SH-SY5Y (cell line): ENCODE results near the gene LRP1.

Experiments used
- GATA2 ChIP-seq: IDR thresholded peaks from 2 replicates; pipeline ENCODE4 v1.6.1; 2011; ENCODE audit warnings: mild to moderate bottlenecking, low read depth, low read length
- GATA3 ChIP-seq: IDR thresholded peaks from 2 replicates; pipeline ENCODE4 v1.6.1; 2011; ENCODE audit warnings: low read depth, mild to moderate bottlenecking, low read length, moderate library complexity

The LRP1 gene

GRCh38 chr12:57099766-57100165 is 28.5 kb upstream of the LRP1 start:
- no peak for TF ChIP-seq GATA3
- TF ChIP-seq GATA2: no peak

- TF ChIP-seq GATA3 (no peak), GATA2 (no peak)
Observed at GRCh38 chr12:57101892-57102695, 26.2 kb upstream of the LRP1 start.

- TF ChIP-seq GATA2: no peak
- TF ChIP-seq GATA3: no peak
Observed at GRCh38 chr12:57103856-57104255, 24.4 kb upstream of the LRP1 start.

GRCh38 chr12:57104292-57104910 is 23.9 kb upstream of the LRP1 start:
- TF ChIP-seq GATA3 (no peak), GATA2 (no peak)

GRCh38 chr12:57105011-57105753 is 23.1 kb upstream of the LRP1 start:
- no peak for TF ChIP-seq GATA3
- no peak for TF ChIP-seq GATA2

GRCh38 chr12:57106021-57106708 is 22.1 kb upstream of the LRP1 start:
- TF ChIP-seq GATA2 (no peak), GATA3 (no peak)

- TF ChIP-seq GATA2 (no peak), GATA3 (no peak)
Observed at GRCh38 chr12:57107456-57108155, 20.7 kb upstream of the LRP1 start.

DNA sequence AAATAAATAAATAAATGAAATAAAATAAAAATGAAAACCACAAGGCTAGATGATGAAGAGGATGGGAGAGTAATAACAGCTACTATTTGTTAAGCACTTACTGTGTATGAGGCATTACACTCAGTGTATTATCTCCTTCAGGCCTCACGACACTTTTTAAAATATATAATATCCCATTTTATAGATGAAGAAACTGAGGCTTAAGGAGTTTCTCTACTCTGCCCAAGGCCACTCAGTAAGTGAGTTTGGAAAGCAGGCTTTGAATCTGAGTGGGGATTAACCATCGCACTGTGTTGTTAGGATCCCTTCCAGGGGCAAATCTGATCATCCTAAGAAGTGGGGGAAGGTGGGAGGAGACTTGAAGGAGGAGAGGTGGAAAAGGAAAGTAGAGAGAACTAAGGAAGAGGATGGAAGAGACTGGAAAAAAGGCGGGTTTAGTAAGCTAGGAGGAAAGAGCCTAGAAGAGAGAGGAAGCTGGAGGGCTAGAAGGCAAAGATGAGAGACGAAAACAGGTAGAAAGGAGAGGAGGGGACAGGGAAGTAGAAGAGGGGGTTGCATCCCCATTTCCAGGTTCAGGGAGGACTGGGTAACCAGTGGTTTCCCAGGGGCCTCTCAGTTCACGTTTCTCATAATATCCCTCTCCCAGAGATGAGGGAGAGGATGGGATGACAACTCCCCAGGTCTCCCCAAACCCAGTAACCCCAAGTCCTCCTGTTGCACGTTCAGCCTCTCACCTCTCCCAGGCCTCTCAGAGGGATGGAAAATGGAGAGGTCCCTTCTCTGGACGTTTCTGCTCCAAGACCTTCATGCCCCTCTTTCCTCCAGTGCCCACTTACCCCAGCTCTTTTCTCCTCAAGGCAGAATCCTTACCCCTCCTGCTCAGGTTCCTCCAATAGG is 18.8 kb upstream of the LRP1 start:
- TF ChIP-seq GATA2 (no peak), GATA3 (no peak)

GRCh38 chr12:57110104-57111030 is 17.9 kb upstream of the LRP1 start:
- no peak for TF ChIP-seq GATA3

GRCh38 chr12:57111031-57111734 is 17.1 kb upstream of the LRP1 start, which contains the start of gene STAT6:
TSS of gene STAT6 (minus strand) at chr12:57111362. CDS start at chr12:57108278, 3,084 bp downstream.
- TF ChIP-seq GATA2 (no peak), GATA3 (no peak)
